Ectodermal cell (in vitro differentiated cells): ENCODE data around the gene TMEM203.
A peak's percentile ranks its signal among the peaks of the same experiment; 100 is the strongest.

Source experiments
- H3K27ac ChIP-seq: 2 replicates; pipeline ENCODE4 v1.7.0; 2013; ENCODE audit warnings: mild to moderate bottlenecking, low read depth, low read length; ENCODE audit not compliant: insufficient read depth, poor library complexity, severe bottlenecking
- H3K27me3 ChIP-seq: 2 replicates; pipeline ENCODE4 v1.7.0; 2013; ENCODE audit warnings: mild to moderate bottlenecking, low read length; ENCODE audit not compliant: insufficient read depth, control insufficient read depth, poor library complexity, severe bottlenecking
- H3K36me3 ChIP-seq: one replicate; pipeline ENCODE4 v1.7.0; 2013; ENCODE audit warnings: low read length; ENCODE audit not compliant: control insufficient read depth, insufficient read depth
- H3K4me1 ChIP-seq: one replicate; pipeline ENCODE4 v1.7.0; 2013; ENCODE audit warnings: low read length; ENCODE audit not compliant: control insufficient read depth, insufficient read depth
- H3K4me3 ChIP-seq: 2 replicates; pipeline ENCODE4 v1.7.0; 2013; ENCODE audit warnings: low read depth, low read length, control low read depth; ENCODE audit not compliant: insufficient read depth
- H3K9me3 ChIP-seq: 2 replicates; pipeline ENCODE4 v1.7.0; 2013; ENCODE audit warnings: mild to moderate bottlenecking, low read length, moderate library complexity; ENCODE audit not compliant: control insufficient read depth
- WGBS, 2 experiments: methylation state at CpG; one replicate each; pipeline ENCODE4 v1.1.7; 2013; ENCODE audit warnings: missing lambda C conversion rate in 2 of 2; 5-methylcytosine and 5-hydroxymethylcytosine counted together

The TMEM203 gene

DNA sequence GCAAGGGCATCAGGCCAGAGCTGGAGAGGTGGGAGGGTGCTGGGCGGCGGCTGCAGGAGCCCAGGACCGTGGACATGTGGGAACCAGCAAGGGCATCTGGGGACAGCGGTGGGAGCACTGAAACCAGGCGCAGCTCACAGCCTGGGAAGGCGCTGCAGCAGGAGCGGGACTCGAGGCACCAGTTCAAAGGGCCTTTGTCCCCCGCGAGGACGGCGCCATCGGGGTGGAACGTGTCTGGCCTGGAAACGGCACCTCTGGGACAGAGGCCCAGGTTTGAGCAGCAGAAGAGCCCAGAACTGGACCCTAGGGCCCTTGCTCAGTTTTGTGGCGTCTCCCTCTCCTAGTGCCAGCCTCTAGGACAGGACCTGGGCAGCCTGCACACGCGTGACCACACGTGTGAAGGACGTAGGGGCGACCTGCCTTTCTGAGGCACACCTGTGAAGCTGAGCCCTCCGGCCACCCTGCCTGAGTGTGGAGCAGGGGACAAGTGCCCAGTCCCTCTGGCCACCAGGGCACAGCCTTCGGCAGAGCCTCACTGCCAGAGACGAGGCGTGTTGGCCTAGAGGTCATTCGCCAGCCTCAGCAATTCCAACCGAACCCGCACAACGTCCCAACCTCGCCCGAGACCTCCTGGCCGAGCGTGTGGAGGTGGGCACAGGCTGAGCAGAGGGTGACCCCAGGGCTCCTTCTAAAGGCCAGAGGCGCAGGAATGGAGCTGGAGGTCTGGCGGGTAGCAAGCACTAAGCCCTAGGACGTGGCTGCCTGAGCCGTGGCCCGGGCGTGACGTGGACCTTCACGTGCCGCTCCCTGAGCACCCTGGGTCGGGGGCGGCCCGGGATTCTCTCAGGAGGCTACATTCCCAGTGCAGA, 31.4 kb downstream of the TMEM203 start:
- H3K36me3 ChIP-seq = no peaks in the 10 kb centered on the region
- H3K4me3 ChIP-seq = no peak overlapping the region
- 89 to 90% methylated on average over 45 of the region's 45 CpGs for WGBS, 2 experiments
- H3K4me1 ChIP-seq = peaks cover 9% of the 10 kb centered on the region
- no peaks in the 10 kb centered on the region for H3K9me3 ChIP-seq
- H3K27me3 ChIP-seq = peaks cover 75% of the 10 kb centered on the region
- H3K27ac ChIP-seq = no peak overlapping the region

DNA sequence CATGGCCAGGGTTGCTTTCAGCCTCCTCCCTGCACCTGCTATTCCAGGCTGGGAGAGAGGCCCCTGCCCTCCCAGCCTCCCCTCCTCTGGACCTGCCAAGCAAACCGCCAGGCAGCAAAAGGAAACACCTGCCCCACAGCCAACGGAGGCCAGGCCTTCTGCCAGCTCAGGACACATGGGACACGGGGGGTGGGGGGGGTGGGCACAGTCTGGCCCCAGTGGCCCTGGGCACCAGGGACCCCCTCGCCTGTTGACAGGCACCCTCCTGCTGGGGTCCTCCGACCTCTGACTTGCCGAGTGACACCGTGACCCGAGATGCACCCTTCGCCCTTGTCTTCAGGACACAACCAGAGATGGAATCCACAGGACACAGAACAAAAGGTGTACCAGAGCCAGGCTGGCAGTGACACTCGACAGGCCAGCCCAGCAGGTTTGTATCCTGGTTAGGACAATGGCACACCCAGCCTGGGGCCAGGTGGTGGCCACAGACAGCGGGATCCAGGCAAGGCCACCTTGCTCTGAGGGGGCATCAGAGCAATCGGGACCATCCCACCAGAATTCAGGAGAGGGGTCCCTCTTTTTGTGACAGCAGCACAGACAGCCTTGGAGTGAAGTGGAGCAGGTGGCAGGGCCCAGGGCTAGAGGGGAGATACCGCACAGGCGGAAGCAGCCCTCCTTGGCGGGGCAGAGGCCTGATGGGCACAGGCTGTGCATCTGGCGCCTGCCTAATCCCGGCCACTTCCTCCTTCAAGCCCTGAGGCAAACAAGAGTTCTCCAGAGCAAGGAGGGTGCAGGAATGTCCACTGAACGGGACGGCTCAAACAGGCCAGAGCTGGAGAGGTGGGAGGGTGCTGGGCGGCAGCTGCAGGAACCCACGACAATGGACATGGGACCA, 32.3 kb downstream of the TMEM203 start:
- H3K9me3 ChIP-seq = no peaks in the 10 kb centered on the region
- no peaks in the 10 kb centered on the region for H3K36me3 ChIP-seq
- H3K4me1 ChIP-seq = peaks cover 11% of the 10 kb centered on the region
- H3K27me3 ChIP-seq = peaks cover 84% of the 10 kb centered on the region
- no peak overlapping the region for H3K4me3 ChIP-seq
- 84 to 85% methylated on average over 21 of the region's 21 CpGs for WGBS, 2 experiments
- no peak overlapping the region for H3K27ac ChIP-seq

DNA sequence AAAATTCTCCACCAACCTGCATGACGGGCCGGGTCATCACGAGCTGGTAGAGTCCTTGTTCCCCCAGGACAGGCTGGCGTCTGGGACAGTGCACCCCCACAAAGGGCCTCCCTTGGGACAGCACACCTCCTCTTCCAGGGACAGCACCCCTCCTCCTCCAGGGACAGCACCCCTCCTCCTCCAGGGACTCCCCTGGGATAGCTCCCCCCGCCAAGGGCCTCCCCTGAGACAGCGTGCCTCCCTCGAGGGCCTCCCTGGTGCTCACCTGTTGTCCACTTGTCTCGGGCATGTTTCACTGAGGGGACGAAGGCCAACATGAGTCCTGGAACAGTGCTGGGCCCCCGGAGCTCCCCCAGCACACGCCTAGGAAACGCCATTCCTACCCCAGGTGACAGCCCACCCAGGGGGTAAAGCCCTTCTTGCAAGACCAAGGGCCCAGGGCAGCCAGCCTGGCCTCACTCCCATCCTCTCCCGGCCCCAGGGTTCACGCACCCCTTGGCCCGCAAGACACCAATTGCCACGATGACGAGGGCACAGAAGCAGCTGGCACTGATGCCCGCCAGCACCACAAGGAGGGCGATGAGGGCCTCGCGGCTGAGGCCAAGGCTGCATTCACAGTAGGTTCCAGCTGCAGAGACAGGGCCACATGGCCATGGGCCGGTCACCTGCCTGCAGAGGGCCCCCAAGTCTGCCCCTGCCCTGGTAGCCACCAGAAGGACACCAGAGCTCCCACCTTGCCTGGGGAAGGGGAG, 34.1 kb downstream of the TMEM203 start:
- WGBS, 2 experiments = 89 to 91% methylated on average over 22 of the region's 22 CpGs
- Histone ChIP-seq H3K9me3 (no peaks in the 10 kb centered on the region), H3K27ac (no peak overlapping the region), H3K4me1 (peaks cover 19% of the 10 kb centered on the region), H3K36me3 (no peaks in the 10 kb centered on the region), H3K4me3 (no peak overlapping the region), H3K27me3 (peaks cover 99% of the 10 kb centered on the region)

DNA sequence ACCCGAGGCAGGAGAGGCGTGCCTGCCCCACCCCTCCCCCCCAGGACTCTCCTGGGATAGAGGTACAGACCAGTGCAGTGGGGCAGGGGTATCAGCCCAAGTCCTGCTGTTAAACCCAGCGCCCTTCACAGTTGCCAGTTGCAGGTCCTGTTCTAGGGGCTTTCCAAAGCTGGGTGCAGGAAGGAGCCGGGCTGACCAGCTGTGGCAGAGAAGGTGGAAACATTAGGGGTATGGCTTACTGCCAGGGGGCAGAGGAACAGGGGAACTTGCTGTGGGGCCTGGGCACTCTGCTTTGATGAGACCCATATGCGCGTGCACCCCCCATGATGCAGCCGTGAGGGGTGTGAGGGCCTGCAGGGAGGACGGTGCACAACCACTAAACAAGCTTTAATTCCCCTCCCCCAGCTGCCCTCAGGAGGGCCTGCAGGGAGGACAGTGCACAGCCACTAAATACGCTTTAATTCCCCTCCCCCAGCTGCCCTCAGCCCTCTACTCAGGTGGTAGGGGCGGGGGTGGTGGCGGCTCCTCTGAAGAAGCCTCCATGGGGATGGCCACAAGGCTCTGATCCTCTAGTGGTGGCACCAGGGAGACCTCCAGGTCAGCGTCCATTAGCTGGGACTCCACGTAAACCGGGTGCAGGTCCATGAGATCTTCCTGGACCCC, 34.8 kb downstream of the TMEM203 start:
- Histone ChIP-seq H3K9me3 (no peaks in the 10 kb centered on the region), H3K4me1 (peaks cover 19% of the 10 kb centered on the region), H3K27me3 (peaks cover 99% of the 10 kb centered on the region), H3K36me3 (no peaks in the 10 kb centered on the region), H3K4me3 (no peak overlapping the region), H3K27ac (no peak overlapping the region)
- WGBS, 2 experiments = 61 to 62% methylated on average over 14 of the region's 14 CpGs

DNA sequence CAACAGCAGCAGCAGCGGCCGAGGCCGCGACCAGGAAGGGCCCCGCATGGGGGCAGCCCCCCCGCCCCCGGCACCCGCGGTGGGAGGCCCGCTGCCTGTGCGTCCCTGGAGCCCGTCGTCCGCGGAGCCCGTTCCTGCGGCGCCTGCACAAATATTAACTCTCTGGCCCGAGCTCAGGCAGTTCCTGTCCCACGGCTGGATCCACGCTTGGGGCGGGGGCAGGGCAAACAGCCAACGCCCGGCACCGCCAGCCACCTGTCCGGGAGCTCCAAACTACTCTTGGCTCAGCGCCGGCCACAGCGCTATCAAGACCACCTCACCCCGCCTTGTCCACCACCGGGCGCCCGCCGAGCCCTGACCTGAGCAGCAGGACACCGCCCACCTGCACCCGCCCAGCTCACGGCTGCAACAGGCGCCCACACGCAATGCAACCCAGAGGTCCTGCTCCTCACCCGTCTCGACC, 35.5 kb downstream of the TMEM203 start, which contains the start of gene LRRC26:
Gene LRRC26, minus strand, starts transcription at position 156 of the 463 bp plus-strand sequence. Its CDS starts 108 bp downstream, at position 48.
- peaks cover 19% of the 10 kb centered on the region for H3K4me1 ChIP-seq
- no peak within 1 kb of the TSS for H3K27ac ChIP-seq
- peak within 1 kb of the TSS; percentile 22 for H3K4me3 ChIP-seq
- H3K27me3 ChIP-seq = peaks cover 99% of the 10 kb centered on the region
- no peaks in the 10 kb centered on the region for H3K9me3 ChIP-seq
- no peaks in the 10 kb centered on the region for H3K36me3 ChIP-seq
- WGBS, 2 experiments = 20 to 21% methylated on average over 41 of the region's 41 CpGs

DNA sequence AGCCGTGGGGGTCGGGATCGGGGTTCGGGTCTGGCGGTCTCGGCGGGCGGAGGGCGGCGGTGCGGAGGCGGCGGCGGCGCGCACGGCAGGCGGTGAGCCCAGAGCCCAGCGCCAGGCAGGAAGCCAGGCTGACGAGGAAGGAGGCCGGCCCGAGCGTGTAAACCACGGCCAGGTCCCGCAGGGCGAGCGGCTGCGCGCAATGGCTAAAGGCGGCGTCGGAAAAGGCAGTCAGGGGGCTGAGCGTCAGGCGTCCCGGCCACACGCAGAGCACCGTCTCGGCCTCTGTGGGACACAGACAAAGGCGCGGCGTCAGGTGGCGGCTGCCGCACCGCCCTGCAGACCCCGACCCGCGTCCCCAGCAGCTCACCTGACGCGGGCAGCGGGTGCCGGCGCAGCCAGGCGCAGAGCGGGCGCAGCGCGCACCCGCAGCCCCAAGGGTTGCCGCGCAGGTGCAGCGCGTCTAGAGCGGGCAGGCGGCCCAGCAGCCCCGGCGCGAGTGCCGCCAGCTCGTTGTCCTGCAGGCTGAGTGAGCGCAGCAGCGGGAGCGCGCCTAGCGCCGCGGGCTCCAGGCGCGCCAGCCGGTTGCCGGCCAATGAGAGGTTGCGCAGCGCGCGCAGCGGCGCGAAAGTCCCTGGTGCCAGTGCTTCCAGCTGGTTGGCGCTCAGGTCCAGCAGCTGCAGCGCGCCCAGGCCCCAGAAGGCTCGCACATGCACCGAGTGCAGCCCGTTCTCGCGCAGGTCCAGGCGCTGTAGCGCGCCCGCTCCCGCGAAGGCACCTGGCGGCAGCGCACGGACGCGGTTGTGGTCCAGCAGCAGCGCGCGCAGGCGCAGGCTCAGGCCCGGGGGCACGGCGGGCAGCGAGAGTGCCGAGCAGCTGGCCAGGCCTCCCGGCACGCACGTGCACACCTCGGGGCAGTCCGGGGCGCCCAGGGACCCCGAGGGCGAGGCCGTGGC, 36.3 kb downstream of the TMEM203 start:
- peaks cover 19% of the 10 kb centered on the region for H3K4me1 ChIP-seq
- H3K36me3 ChIP-seq = no peaks in the 10 kb centered on the region
- peak overlapping the region; percentile 22 for H3K4me3 ChIP-seq
- H3K9me3 ChIP-seq = no peaks in the 10 kb centered on the region
- H3K27ac ChIP-seq = no peak overlapping the region
- H3K27me3 ChIP-seq = peaks cover 100% of the 10 kb centered on the region
- WGBS, 2 experiments = 1% methylated on average over 124 of the region's 124 CpGs

DNA sequence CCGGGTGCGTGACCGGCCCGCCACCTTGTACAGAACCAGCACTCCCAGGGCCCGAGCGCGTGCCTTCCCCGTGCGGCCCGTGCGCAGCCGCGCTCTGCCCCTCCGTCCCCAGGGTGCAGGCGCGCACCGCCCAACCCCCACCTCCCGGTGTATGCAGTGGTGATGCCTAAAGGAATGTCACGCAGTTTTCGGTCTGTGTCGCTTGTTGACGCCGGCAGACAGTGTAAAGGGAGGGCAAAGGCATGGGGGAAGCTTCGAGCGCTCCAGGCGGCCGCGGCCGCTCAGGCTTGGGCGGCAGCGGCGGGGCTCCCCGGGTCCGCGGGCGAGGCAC, 36.9 kb downstream of the TMEM203 start:
- peaks cover 100% of the 10 kb centered on the region for H3K27me3 ChIP-seq
- no peak overlapping the region for H3K27ac ChIP-seq
- peaks cover 19% of the 10 kb centered on the region for H3K4me1 ChIP-seq
- H3K4me3 ChIP-seq = peak overlapping the region; percentile 22
- no peaks in the 10 kb centered on the region for H3K9me3 ChIP-seq
- H3K36me3 ChIP-seq = no peaks in the 10 kb centered on the region
- 2 to 3% methylated on average over 36 of the region's 36 CpGs for WGBS, 2 experiments

DNA sequence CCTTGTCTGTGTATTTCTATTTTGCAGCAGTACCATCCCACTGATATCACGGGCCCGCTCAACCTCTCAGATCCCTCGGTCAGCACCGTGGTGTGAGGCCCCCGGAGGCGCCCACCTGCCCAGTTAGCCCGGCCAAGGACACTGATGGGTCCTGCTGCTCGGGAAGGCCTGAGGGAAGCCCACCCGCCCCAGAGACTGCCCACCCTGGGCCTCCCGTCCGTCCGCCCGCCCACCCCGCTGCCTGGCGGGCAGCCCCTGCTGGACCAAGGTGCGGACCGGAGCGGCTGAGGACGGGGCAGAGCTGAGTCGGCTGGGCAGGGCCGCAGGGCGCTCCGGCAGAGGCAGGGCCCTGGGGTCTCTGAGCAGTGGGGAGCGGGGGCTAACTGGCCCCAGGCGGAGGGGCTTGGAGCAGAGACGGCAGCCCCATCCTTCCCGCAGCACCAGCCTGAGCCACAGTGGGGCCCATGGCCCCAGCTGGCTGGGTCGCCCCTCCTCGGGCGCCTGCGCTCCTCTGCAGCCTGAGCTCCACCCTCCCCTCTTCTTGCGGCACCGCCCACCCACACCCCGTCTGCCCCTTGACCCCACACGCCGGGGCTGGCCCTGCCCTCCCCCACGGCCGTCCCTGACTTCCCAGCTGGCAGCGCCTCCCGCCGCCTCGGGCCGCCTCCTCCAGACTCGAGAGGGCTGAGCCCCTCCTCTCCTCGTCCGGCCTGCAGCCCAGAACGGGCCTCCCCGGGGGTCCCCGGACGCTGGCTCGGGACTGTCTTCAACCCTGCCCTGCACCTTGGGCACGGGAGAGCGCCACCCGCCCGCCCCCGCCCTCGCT, 37.5 kb downstream of the TMEM203 start:
- H3K27me3 ChIP-seq = peaks cover 100% of the 10 kb centered on the region
- peak overlapping the region; percentile 25 for H3K4me3 ChIP-seq
- 9% methylated on average over 57 of the region's 57 CpGs for WGBS, 2 experiments
- H3K27ac ChIP-seq = no peak overlapping the region
- peaks cover 19% of the 10 kb centered on the region for H3K4me1 ChIP-seq
- no peaks in the 10 kb centered on the region for H3K9me3 ChIP-seq
- H3K36me3 ChIP-seq = no peaks in the 10 kb centered on the region
